Liver (tissue), 3 donors: Measurements from ENCODE around the gene CYP4F3.

ENCODE experiments used
- FOXA1 ChIP-seq: IDR thresholded peaks from 2 replicates; pipeline ENCODE4 v1.6.1; 2016; ENCODE audit warnings: antibody characterized with exemption
- JUND ChIP-seq, 2 donors: IDR thresholded peaks; 2 replicates each; pipeline ENCODE4 v1.6.1; 2016; ENCODE audit warnings: antibody characterized with exemption in 2 of 2
- TAF1 ChIP-seq: conservative IDR thresholded peaks from 2 replicates; pipeline ENCODE4 v1.6.1; 2016; ENCODE audit warnings: antibody characterized with exemption, mild to moderate bottlenecking
- YY1 ChIP-seq: IDR thresholded peaks from 2 replicates; pipeline ENCODE4 v1.6.1; 2016; ENCODE audit warnings: antibody characterized with exemption, mild to moderate bottlenecking
- TF ChIP-seq, protein P1 (sequence below): fragments of 150-350 bp; IDR thresholded peaks from 2 replicates; pipeline ENCODE4 v1.5.1; 2017; ENCODE audit warnings: improper control_type of control experiment, low read depth, low read length; ENCODE audit not compliant: missing input control
- TF ChIP-seq, protein P2 (sequence below): IDR thresholded peaks from 2 replicates; pipeline ENCODE4 v1.6.1; 2016; ENCODE audit warnings: antibody characterized with exemption
- donor health status: healthy.
- donor health status: healthy.

DNA sequence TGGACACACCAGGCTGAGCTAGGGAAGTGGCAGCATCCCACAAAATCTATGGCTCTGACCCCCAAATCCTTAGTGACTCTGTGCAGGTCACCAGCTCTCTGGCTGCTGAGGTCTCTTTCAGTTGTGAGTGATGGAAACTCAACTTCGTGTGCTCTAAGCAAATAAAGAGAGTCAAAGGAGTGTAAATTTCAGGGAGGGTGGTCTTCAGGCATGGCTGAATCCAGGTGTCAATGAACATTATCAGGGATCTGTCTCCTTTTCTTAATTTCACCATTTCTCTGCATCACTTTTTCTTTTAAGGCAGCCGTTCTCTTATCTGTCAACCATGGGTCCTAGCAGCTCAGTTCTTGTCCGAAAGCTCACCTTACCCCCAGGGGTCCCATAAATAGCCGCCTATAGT lies 38.4 kb downstream of the CYP4F3 start:
- TF ChIP-seq TAF1 (no peak), JUND (IDR thresholded peaks at IDR 0.05) (no peak), YY1 (no peak), FOXA1 (no peak)
- TF ChIP-seq, protein P1, sequence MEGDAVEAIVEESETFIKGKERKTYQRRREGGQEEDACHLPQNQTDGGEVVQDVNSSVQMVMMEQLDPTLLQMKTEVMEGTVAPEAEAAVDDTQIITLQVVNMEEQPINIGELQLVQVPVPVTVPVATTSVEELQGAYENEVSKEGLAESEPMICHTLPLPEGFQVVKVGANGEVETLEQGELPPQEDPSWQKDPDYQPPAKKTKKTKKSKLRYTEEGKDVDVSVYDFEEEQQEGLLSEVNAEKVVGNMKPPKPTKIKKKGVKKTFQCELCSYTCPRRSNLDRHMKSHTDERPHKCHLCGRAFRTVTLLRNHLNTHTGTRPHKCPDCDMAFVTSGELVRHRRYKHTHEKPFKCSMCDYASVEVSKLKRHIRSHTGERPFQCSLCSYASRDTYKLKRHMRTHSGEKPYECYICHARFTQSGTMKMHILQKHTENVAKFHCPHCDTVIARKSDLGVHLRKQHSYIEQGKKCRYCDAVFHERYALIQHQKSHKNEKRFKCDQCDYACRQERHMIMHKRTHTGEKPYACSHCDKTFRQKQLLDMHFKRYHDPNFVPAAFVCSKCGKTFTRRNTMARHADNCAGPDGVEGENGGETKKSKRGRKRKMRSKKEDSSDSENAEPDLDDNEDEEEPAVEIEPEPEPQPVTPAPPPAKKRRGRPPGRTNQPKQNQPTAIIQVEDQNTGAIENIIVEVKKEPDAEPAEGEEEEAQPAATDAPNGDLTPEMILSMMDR: no peak
- TF ChIP-seq, protein P2, sequence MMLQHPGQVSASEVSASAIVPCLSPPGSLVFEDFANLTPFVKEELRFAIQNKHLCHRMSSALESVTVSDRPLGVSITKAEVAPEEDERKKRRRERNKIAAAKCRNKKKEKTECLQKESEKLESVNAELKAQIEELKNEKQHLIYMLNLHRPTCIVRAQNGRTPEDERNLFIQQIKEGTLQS: no peak
